Measurements from ENCODE around the gene HMCN2.
"Not testable (repeated sequence)": the region's sequence is repeated elsewhere in the genome, so short reads cannot be mapped to it uniquely, and the experiment has no call there.

The HMCN2 gene

DNA sequence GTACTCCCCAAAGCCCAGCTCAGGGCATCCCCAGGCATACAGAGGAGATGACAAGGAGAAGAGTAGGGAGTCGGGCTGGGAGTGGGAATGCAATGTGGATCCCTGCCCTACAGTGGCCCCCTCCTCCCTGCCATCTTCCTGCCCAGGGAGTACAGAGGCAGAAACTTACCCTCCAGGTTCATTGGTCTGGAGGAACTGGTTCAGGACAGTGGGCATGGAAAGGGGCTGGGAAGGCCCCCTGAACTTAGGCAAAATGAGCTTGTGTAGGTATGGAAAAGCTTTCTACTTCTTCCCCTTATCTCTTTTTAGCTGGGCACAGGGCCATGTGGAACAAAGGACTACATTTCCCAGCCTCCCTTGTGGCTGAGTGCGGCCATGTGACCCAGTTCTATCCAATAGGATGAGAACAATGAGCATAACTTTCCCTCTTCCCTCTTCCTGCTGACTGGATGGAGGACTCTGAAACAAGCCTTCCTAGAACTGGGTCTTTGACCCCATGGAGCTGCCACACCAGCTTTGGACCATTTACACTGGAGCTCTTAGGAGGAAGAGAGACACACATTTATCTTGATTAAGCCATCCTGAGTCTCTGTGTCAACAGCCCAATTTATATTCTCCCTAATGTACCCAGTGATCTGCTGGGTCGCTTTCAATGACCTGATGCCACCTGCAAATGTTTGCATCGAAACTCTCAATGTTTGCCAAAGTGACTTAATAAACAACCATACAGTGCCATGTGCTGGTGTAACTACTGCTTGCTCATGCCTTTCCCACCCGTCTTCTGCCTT, 25.0 kb upstream of the HMCN2 start:
- DNase-seq = peak; percentile 45 to 53

DNA sequence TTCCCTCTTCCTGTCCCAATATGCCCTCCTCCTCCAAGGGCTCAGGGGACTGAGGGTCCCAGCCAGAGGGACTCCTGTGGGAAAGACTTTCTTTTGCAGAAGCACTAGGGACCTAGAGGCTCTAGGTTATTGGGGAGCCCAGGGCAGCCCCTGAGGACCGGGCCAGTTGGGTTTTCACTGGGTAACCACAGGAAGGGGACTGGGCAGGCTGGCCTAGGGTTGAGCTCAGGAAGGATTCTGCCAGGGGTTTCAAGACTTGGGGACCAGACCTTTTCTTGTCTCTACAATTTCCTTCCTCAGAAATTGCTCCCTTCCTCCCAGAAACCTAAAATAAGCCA, 24.4 kb upstream of the HMCN2 start:
- DNase-seq = no peak

DNA sequence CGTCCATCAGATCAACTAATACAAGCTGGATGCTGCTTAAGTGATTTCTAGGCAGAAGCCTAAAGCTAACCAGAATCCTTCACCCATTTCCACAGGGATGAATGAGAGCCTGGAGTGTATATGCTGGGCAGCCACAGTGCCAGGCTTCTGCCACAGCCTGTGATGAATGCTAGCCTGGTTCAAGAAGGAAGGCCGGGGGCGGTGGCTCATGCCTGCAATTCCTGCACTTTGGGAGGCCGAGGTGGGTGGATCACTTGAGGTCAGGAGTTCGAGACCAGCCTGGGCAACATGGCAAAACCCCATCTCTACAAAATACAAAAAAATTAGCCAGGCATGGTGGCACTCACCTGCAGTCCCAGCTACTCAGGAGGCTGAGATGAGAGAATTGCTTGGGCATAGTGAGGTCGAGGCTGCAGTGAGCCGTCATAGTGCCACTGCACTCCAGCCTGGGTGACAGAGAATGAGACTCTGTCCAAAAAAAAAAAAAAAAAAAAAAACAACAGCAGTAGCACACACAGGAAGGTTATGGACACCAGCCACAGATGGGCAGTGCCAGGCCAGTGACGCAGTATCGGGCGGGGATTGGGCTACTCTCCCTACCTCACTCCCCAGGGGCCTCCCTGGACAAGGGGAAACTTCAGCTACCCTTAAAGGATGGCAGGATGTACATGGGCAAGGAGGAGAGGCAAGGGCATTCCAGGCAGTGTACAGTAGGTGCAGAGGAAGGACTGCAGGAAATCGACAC, 23.1 kb upstream of the HMCN2 start:
- DNase-seq = no peak

DNA sequence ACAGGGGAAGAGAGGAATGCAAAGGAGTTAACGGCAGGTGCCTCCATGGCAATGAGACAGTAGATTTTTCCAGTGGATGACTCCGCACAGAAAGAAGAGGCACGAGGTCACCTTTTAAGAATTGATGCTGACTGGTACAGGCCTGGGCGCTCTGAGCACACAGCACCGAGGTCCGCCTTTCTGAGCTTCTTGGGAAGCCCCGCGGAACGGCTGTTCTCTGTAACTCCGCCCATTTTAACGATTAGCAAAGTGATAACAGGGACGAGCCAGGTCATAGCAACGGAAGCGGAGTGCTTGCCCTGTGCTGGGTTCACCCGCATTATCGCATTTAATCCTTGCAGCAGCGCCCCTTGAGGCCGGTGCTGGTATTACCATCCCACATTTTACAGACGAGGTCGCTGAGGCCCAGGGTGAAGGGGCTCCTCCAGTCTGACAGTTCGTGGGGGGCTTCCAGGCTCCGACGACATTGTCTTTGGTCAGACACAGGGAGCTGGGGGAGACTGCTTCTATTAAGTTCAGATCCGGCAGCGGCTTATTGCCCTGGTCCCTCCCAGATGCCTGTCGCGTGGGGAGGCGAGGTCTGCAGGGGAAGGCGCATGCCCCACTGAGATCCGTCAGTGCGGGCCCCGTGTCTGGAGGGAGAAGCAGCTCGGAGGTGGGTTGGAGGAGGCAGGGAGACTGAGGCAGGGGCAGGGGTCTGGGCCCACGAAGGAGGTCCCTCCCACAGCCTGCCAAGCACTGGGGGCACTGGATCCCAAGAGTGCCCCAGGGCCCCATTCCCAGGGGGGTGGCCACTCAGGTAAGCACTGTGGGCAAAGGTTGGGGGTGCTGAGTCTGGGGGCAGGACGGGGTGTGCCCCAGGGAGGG, 22.3 kb upstream of the HMCN2 start:
- DNase-seq = peak; percentile 47 to 61

DNA sequence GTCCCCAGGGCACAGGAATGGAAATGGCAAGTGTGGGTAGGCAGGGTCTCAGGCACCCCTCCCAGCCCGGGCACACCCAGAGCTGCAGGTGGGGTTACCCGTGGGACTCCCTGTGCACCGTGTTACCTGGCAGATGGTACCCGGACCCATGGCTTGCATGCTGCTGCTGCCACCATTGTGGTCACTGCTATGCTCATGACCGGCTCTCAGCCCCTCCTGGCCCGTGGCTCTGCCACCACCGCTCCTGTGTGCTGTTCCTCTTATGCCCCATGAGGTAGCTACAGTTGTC, 21.7 kb upstream of the HMCN2 start:
- no peak for DNase-seq

DNA sequence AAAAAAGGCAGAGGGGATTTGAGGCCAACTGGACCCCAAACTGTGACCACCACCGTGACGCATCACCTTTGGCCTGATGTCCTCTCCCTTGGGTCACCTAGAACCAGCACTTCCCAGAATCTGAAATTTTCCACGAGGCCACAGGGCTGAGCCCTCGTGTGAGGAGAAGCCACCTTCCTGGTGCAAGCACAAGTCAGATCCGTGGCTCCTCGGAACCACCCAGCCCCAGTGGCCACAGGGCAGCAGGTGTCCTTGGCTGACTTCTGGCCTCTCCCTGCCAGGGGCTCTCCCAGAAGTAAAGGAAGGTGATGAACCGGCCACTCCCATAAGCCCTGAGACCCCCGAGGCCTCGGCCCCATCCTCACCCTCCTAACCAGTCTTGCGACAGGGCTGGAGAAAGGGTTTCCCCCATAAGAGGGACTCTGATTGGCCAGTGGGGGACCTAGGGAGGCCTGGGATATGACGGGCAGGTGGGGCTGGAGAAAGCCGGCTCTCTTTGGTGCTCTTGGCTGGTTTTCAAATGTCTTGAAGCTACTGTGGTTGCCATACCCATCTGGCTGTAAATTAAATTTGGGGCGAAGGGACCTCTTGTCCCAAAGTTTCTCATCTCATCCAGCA, 20.9 kb upstream of the HMCN2 start:
- no peak for DNase-seq

DNA sequence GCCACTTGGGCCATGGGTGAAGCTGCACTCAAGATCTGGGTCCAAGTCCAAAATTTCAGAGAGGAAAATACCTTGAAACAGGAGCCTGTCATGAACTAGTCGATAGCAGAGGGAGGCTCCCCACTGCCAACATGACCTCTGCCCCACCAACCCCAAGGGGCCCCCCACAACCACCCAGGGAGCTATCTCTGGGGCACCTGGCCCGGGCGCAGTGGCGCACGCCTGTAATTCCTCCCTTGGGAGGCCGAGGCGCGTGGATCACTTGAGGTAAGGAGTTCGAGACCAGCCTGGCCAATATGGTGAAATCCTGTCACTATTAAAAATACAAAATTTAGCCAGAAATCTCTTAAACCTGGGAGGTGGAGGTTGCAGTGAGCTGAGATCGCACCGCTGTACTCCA, 20.1 kb upstream of the HMCN2 start:
- DNase-seq = no peak

DNA sequence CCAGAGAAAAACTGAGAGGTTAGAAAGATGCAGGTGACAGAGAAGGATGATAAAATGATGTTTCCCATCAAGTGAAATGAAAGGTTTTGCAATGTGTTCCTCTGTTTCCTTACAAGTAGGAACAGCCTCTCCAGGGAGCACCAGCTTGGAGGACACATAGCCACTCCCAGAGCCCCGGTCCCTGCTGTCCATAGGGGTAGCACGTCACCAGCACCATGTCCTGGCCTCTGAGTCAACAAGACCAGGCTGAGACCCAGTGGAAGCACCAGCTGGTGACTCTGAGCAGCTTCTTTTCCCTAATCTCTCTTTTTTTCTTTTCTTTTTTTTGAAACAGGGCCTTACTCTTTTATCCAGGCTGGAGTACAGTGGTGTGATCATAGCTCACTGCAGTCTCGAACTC, 19.4 kb upstream of the HMCN2 start:
- DNase-seq = no peak

DNA sequence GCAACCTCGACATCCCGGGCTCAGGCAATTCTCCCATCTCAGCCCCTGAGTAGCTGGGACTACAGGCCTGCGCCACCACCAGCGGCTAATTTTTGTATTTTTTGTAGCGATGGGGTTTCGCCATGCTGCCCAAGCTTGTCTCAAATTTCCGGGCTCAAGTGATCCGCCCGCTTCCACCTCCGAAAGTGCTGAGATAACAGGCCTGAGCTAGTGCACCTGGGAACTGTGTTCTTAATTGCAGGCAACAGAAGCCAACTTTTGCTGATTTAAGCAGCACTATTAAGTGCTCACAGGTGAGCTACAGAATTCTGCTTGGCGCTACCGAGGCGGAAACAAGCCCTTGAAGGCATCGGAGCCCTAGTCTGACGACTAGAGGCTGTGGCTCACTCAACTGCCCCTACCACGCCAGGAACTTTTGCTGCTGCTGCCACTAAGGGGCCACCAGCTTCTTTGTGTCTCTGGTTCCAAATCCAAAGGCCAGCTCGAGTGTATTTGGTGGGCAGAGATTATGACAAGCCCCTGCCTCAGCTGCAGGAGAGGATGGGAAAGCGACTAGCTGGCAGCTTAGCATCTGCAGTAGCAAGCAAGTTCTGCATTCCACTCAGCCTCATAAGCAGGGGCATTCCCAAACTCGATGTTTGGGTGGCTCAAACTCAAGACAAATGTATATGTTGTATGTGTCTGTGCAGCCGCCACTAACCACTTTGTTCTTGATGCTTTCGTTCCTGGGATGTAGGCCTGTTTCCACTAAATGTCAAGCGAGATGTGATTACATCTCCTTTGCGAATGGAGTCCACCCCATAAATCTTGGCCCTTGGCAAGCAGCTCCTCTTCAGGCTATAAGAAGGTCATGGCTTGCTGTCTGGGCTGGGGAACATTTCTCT, 10.6 kb upstream of the HMCN2 start:
- DNase-seq = no peak

DNA sequence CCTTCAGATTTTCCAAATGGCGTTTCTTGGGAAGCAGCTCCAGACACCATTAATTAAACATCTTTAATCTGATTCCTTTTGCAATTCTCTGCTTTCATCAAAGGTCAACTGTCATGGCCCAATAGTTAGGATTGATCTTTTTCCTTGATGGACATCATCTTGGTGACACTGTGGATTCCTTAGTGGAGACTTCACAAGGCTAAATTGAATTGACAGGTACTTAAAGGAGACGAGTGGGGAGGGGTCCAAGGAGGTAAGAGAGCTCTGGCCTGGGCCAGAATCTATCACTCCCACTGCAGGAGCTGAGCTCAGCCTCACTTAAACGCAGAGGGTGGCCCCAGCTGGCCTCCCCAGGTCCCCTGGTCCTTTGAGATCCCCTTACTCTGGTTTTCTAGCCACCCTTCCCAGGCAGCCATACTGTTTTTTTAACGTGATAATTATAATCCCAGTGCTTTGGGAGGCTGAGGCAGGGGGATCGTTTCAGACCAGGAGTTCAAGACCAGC, 9.9 kb upstream of the HMCN2 start:
- no peak for DNase-seq

DNA sequence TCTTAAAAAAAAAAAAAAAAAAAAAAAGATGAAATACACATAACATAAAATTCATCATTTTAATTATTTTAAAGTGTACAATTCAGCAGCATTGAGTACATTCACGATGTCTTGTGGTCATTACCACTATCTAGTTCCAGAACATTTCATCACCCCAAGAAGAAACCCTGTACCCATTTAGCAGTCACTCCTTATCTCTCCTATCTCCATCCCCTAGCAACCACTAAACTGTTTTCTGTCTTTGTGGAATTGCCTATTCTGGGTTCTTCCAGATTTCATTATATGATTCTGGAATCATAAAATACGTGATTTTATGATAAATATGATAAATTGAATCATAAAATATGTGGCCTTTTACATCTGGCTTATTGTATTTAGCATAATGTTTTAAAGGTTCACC, 8.9 kb upstream of the HMCN2 start:
- DNase-seq = no peak

DNA sequence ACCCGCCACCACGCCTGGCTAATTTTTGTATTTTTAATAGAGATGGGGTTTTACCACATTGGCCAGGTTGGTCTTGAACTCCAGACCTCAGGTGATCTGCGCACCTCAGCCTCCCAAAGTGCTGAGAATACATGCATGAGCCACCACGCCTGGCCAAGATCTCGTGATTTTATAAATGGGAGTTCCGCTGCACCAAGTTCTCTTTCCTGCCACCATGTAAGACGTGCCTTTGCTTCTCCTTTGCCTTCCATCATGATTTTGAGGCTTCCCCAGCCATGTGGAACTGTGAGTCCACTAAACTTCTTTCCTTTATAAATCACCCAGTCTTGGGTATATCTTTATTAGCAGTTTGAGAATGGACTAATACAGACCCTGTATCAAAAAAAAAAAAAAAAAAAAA, 7.4 kb upstream of the HMCN2 start:
- not testable (repeated sequence) for DNase-seq

DNA sequence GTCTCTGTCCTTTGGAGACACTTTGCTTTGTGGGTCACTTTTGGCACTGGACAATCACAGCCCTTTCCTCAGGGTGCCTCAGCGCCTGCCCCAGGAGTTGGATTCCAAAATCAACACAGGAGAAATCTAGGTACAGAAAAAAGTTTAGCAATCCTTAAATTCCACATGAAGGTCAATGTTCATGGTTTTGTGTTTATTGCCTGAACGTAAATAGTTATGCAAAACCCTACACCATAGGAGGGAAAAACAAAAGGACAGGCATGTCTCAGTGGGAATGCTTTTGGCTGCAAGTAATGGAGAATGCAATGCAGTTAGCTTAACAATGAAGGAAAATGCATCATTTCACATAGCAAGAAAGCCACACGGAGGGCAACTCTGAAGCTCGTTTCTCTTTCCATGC, 6.5 kb upstream of the HMCN2 start:
- no peak for DNase-seq

DNA sequence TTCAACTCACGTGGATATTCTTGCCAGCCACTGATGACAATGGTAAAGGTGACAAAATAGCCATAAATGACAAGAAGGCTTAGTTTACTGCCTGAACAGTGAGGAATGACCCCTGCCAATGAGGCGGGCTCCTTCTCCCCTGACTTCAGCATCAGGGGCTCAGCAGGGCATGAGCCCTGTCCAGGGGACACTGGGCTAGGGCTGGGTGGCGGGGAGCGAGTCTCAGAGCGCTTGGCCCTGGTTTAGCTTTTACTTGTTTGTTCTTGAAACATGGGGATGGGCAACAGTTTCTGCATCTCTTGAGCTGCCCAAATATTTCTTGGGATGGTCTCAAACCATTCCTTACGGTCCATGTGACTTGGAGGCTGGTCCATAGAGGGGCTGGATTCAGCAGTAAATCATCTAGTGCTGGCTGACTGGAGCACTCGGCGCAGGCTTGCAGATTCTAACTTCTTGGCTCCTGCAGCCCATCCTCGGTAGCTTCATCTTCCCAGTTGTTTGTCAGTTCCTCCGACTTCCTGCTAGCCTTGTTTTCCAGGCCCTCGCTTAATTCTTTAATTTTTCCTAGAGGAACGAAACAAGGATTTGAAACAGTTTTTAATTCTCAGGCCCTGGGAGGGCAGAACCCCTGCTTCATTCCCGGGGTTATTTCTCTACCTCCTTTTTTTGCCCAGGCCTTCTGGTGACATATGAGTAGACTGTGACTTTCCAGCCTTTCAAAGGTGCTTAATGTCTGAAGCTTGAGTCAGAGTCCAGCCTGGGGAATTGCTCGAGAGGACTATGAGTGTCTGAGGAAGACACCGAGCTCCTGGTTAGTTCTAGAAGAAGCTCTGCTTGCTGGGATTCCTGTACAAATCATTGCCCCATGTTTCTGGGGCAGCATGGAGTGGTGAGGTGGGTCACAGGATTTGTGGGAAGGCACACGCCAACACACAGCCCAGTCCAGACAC, 4.5 kb upstream of the HMCN2 start:
- DNase-seq = no peak

DNA sequence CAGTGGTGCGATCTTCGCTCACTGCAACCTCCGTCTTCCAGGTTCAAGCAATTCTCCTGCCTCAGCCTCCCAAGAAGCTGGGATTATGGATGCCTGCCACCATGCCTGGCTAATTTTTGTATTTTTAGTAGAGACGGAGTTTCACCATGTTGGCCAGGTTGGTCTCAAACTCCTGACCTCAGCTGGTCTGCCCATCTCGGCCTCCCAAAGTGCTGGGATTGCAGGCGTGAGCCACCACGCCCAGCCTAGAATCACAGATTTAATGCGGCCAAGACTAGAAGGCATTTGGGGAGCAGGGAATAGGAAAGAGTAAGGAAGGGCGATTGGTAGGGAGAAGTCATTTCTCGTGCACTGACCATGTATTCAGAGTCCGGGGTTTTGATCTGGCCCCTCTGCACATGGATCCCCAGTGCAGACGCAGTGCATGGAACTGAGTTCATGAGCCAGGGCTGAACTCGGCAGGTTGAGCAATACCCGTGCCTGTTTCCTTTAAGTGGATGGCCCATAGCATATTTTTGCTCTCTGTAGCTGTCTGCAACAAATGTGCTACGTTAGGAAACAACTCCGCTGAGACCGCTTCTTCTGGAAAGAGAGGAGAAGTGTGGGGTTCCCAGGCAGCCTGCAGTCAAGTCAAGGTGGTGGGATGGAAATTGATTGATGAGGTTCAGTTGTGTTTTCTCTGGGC, 3.4 kb upstream of the HMCN2 start:
- no peak for DNase-seq

DNA sequence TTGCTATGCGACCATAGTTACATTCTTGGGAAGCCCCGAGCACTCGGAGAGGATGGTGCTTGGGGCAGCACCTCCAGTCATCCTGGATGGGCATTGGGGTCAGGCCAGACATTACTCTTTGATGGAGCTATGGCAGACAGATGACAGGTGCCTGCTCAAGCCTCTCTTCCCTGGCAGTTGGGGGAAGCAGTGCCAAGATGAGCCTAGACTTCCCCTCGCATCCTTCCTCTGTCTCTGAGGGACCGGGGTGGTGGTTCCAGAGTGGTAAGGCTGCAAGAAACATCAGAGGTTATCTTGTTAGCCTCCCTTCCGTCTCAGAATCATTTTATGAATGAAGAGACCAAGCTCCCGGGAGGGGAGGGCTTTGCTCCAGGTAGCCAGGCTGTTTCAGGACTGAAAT, 2.8 kb upstream of the HMCN2 start:
- no peak for DNase-seq

DNA sequence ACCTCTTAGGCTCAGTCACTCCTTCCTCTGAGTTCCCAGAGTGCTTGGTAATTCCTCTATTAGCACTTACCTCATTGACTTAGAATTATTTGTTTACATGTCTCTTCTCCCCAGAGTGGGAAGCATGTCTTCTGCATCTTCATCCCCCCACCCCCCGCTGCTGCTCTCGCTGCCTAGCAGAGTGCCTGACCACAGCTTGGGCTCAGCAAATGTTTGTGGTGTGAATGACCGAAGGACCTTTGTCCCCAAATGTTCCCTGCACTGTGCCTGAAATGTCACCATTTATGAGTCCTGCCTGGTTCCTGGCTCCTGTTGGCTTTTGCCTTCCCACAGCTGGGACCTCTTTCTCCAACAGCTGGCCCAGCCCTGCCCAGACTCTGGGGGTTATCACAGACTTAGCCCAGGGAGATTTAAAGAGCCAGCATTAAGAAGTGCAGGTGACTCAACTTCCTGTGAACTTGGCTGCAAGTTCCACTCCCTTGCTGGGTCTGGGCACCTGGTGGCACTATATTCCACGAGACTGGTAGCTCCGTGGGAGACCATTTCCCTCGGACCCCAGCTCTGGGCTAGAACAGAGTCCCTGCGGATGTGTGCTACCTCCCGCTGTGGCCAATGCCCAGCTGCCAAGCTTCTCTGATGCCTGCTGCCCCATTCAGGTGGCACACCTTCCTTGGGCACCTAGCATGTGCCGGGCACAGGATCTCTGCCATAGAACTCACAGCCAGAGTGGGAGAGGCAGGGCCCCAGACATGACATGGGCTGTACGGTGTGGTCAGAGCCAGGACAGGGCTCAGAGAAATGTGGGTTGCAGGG, 1.8 kb upstream of the HMCN2 start:
- DNase-seq = peak in 1 of 2 experiments; percentile 24

DNA sequence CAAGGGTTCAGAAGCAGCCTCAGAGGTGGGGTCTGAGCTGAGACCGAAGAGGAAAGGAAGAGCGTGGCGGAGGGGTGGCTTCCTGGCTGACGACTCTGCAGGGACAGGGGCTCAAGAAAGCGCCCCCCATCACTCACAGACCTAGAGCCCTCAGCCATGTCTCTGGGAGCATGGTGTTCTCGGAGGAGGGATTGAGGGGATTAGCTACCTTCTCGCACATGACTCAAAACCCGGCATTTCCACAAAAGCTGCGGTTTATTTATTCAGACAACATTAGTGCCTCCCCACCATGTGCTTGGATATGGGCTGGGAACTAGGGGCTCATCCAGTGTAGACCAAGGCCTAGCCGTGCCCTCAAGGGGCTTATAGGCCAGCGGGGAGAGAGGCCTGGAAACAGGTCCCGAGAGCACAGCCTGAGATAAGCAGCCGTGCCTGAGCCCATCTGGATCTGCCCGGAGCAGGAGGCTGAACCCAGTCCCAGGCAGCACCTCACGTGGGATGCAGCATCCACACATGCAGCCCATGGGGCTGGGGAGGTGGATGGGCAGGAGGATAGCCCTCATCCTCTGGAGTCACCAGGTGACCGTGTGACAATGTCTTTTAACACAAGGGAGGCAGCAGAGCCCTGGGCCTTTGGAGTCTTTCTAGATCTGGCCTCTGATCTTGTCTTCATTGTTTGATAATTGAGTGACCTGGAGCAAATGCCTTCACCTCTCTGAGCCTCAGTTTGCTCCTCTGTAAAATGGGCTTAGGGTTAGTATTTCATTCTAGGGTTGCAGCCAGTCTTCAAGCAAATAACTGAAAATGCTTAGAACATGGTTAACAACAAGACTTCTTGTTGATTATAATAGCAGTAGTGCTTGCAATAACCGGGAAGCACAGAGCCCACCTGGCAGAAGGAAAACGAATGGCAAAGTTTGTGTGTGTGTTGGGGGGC, 878 bp upstream of the HMCN2 start:
- no peak for DNase-seq
